Measurements from ENCODE around the gene STH. TPM values are rescaled to one million over a fixed set of nuclear protein-coding genes. Genes with fewer than 3 reads are reported as not detected.

STH gene
- total and polyA plus RNA-seq, 10 of the 15 experiments (the other 5 are each of a cell fraction or from before 2014, with no cell fraction given), result not detected

DNA sequence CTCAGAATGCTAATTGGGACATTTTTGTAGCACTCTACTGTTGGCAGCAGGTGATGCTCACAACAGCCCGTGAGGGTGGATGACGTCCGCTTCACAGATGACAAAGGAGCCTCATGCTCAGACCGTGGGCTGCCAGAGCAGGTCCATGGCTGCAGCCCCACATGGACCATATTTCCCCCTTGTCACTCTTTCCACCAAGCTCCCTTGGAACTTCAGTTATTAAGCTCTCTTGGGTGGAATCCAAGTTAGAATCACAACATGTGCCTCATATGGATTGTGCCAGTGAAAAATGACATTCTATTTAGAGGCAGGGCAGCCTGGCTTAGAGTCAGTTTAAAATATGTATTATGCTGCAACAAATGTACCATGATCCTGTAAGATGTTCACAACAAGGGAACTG is 33.2 kb upstream of the STH start:
- FAIRE-seq, result no peak
- H3K27ac ChIP-seq (ENCODE audit: control insufficient read depth, insufficient read depth), result no peak overlapping the region
- no peak overlapping the region for H3K4me2 ChIP-seq (ENCODE audit: control insufficient read depth, insufficient read depth)
- DNase-seq (ENCODE audit: low read depth, low spot score), result no peak
- H4K20me1 ChIP-seq (ENCODE audit: control insufficient read depth, insufficient read depth), result no peaks in the 10 kb centered on the region
- intact Hi-C loops (cut with micrococcal nuclease; ENCODE audit: unreplicated experiment) (no loop called here), in situ Hi-C loops (cut with MboI) (no loop called here)
- SMC1A ChIA-PET (ENCODE audit: uncharacterized antibody, unreplicated experiment), result no interaction called here
- H3K27me3 ChIP-seq (replicated peaks in 1 of 2; ENCODE audit: control insufficient read depth in 2 of 2, insufficient read depth in 2 of 2, low read length in 1 of 2), result no peaks in the 10 kb centered on the region; a peak in 2 of 4 replicates
- ATAC-seq, result no peak
- H3K4me1 ChIP-seq (ENCODE audit: control insufficient read depth, insufficient read depth, low read length), result no peaks in the 10 kb centered on the region
- CTCF ChIA-PET, result no interaction called here
- no peak for TF ChIP-seq DPF2 (IDR thresholded peaks at IDR 0.05)
- TF ChIP-seq PML (IDR thresholded peaks at IDR 0.05; ENCODE audit: low read length), result no peak
- no peak for TF ChIP-seq HCFC1 (IDR thresholded peaks at IDR 0.05; ENCODE audit: low read length)
- no peak for TF ChIP-seq IKZF1 (conservative IDR thresholded peaks at IDR 0.05)
- no peak for TF ChIP-seq CREM (IDR thresholded peaks at IDR 0.05; ENCODE audit: low read depth)
- TF ChIP-seq, protein P1, sequence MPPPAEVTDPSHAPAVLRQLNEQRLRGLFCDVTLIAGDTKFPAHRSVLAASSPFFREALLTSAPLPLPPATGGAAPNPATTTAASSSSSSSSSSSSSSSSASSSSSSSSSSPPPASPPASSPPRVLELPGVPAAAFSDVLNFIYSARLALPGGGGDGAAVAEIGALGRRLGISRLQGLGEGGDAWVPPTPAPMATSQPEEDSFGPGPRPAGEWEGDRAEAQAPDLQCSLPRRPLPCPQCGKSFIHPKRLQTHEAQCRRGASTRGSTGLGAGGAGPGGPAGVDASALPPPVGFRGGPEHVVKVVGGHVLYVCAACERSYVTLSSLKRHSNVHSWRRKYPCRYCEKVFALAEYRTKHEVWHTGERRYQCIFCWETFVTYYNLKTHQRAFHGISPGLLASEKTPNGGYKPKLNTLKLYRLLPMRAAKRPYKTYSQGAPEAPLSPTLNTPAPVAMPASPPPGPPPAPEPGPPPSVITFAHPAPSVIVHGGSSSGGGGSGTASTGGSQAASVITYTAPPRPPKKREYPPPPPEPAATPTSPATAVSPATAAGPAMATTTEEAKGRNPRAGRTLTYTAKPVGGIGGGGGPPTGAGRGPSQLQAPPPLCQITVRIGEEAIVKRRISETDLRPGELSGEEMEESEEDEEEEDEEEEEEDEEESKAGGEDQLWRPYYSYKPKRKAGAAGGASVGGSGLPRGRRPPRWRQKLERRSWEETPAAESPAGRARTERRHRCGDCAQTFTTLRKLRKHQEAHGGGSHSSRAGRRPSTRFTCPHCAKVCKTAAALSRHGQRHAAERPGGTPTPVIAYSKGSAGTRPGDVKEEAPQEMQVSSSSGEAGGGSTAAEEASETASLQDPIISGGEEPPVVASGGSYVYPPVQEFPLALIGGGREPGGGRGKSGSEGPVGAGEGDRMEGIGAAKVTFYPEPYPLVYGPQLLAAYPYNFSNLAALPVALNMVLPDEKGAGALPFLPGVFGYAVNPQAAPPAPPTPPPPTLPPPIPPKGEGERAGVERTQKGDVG (CRISPR knock-in tag; IDR thresholded peaks at IDR 0.05), result no peak
- H3K9me3 ChIP-seq (replicated peaks; ENCODE audit: control insufficient read depth, insufficient read depth, low read length), result no peaks in the 10 kb centered on the region
- 19% methylated on average over 4 of the region's 4 CpGs for WGBS (ENCODE audit: insufficient coverage, insufficient replicate concordance, low lambda C conversion rate, missing lambda C conversion rate)
- POLR2A ChIA-PET, result no interaction called here
- no peak overlapping the region for H3K9ac ChIP-seq (ENCODE audit: control insufficient read depth, insufficient read depth, low read length)
- H3K4me3 ChIP-seq, result no peak overlapping the region
- H2AFZ ChIP-seq (ENCODE audit: control insufficient read depth, low read depth, low read length), result no peak overlapping the region
- no peaks in the 10 kb centered on the region for H3K79me2 ChIP-seq (ENCODE audit: control insufficient read depth, insufficient read depth, low read length)
- no TSS peak for BruUV-seq (replicated peaks)
- H3K36me3 ChIP-seq (ENCODE audit: control insufficient read depth in 2 of 2, insufficient read depth in 2 of 2, low read length in 1 of 2), result no peaks in the 10 kb centered on the region
- RAD21 ChIA-PET (ENCODE audit: unreplicated experiment), result no interaction called here

Data from GM12878 (cell line).